ENCODE results near the gene TEX35.

- TF ChIP-seq POLR2AphosphoS5 (IDR thresholded peaks at IDR 0.05; ENCODE audit: borderline replicate concordance, low read depth, low read length), result no peak
- TF ChIP-seq EZH2 (IDR thresholded peaks at IDR 0.05), result no peak
- TF ChIP-seq FOXP2 (optimal IDR thresholded peaks at IDR 0.05; ENCODE audit: control extremely low read depth, extremely low read length, insufficient read depth), result no peak
These were observed 17.1 kb downstream of the TEX35 start for GRCh38 chr1:178530037-178530402.
